Measurements from ENCODE around the gene AUTS2.

The AUTS2 gene

GRCh38 chr7:70596598-70596913 lies 998.3 kb downstream of the AUTS2 start:
- DNase-seq, result no peak

GRCh38 chr7:70597066-70597465 lies 998.8 kb downstream of the AUTS2 start:
- no peak for DNase-seq

- no peak for DNase-seq
These were observed 1000.7 kb downstream of the AUTS2 start for GRCh38 chr7:70598976-70599375.

- no peak for DNase-seq
These were observed 1001.3 kb downstream of the AUTS2 start for GRCh38 chr7:70599446-70600190.

- DNase-seq, result no peak
These were observed 1002.7 kb downstream of the AUTS2 start for GRCh38 chr7:70600993-70601392.

GRCh38 chr7:70602117-70602516 lies 1003.8 kb downstream of the AUTS2 start:
- DNase-seq, result no peak

- DNase-seq, result no peak
These were observed 1009.0 kb downstream of the AUTS2 start for GRCh38 chr7:70607281-70607680.

GRCh38 chr7:70607759-70608158 lies 1009.5 kb downstream of the AUTS2 start:
- no peak for DNase-seq

- DNase-seq, result no peak
These were observed 1010.0 kb downstream of the AUTS2 start for GRCh38 chr7:70608229-70608628.

GRCh38 chr7:70612811-70613210 lies 1014.5 kb downstream of the AUTS2 start:
- DNase-seq, result no peak

- DNase-seq, result no peak
These were observed 1016.2 kb downstream of the AUTS2 start for GRCh38 chr7:70614237-70615045.

GRCh38 chr7:70615066-70615606 lies 1016.9 kb downstream of the AUTS2 start:
- DNase-seq, result no peak

GRCh38 chr7:70616211-70616610 lies 1017.9 kb downstream of the AUTS2 start:
- DNase-seq, result no peak

- DNase-seq, result no peak
These were observed 1018.5 kb downstream of the AUTS2 start for GRCh38 chr7:70616821-70617220.

- no peak for DNase-seq
These were observed 1019.8 kb downstream of the AUTS2 start for GRCh38 chr7:70618020-70618551.

- no peak for DNase-seq
These were observed 1020.9 kb downstream of the AUTS2 start for GRCh38 chr7:70619130-70619529.

GRCh38 chr7:70619659-70620058 lies 1021.4 kb downstream of the AUTS2 start:
- no peak for DNase-seq

GRCh38 chr7:70620333-70621055 lies 1022.2 kb downstream of the AUTS2 start:
- DNase-seq, result no peak

- DNase-seq, result no peak
These were observed 1023.8 kb downstream of the AUTS2 start for GRCh38 chr7:70621954-70622600.

GRCh38 chr7:70622936-70623335 lies 1024.7 kb downstream of the AUTS2 start:
- no peak for DNase-seq

GRCh38 chr7:70624500-70625103 lies 1026.3 kb downstream of the AUTS2 start:
- DNase-seq, result no peak

GRCh38 chr7:70627461-70627860 lies 1029.2 kb downstream of the AUTS2 start:
- DNase-seq, result no peak

Measured in effector CD4-positive, alpha-beta T cell (primary cell).